Neural cell (in vitro differentiated cells): ENCODE data around the gene NOS1AP. TPM values are rescaled to one million over a fixed set of nuclear protein-coding genes. Genes with fewer than 3 reads are reported as not detected.

Experiments
- H2AFZ ChIP-seq: fragments of 200-600, 300-800 bp; sonication (generic), shearing (Covaris generic); 2 replicates; pipeline ENCODE4 v1.6.0; 2014; ENCODE audit warnings: low read depth, mild to moderate bottlenecking, antibody characterized with exemption, low read length, moderate library complexity
- H3F3A ChIP-seq: fragments of 200-600 bp; shearing (Covaris generic); 2 replicates; pipeline ENCODE4 v1.6.1; 2016; ENCODE audit warnings: mild to moderate bottlenecking, moderate library complexity, mixed read lengths, antibody characterized with exemption, low read length; ENCODE audit not compliant: insufficient read depth, poor library complexity, severe bottlenecking
- H3K27ac ChIP-seq: fragments of 200-600, 300-800 bp; sonication (generic), shearing (Covaris generic); 2 replicates; pipeline ENCODE4 v1.5.1; 2014; ENCODE audit warnings: mild to moderate bottlenecking, low read length, moderate library complexity
- H3K27me3 ChIP-seq: fragments of 300-800, 200-600 bp; sonication (generic), shearing (Covaris generic); 2 replicates; pipeline ENCODE4 v1.6.0; 2014; ENCODE audit warnings: mild to moderate bottlenecking, low read depth, low read length, moderate library complexity; ENCODE audit not compliant: insufficient read depth
- H3K36me3 ChIP-seq: fragments of 300-800, 200-600 bp; sonication (generic), shearing (Covaris generic); 2 replicates; pipeline ENCODE4 v1.5.1; 2014; ENCODE audit warnings: mild to moderate bottlenecking, antibody characterized with exemption, low read length, moderate library complexity; ENCODE audit not compliant: insufficient read depth
- H3K4me2 ChIP-seq: fragments of 300-800, 200-600 bp; sonication (generic), shearing (Covaris generic); 2 replicates; pipeline ENCODE4 v1.6.0; 2014; ENCODE audit warnings: mild to moderate bottlenecking, low read length
- H3K4me3 ChIP-seq: fragments of 300-800, 200-600 bp; sonication (generic), shearing (Covaris generic); 2 replicates; pipeline ENCODE4 v1.5.1; 2014; ENCODE audit warnings: mild to moderate bottlenecking, low read length, moderate library complexity
- H3K79me2 ChIP-seq: fragments of 200-600 bp; shearing (Covaris generic); replicated peaks from 2 replicates; pipeline ENCODE4 v1.6.0; 2014; ENCODE audit warnings: mild to moderate bottlenecking, low read length, moderate library complexity; ENCODE audit not compliant: insufficient read depth
- H3K9ac ChIP-seq: fragments of 300-800, 200-600 bp; sonication (generic), shearing (Covaris generic); 2 replicates; pipeline ENCODE4 v1.6.1; 2016; ENCODE audit warnings: mild to moderate bottlenecking, low read length, mixed read lengths
- H3K9me2 ChIP-seq: fragments of 200-600 bp; shearing (Covaris generic); 2 replicates; pipeline ENCODE4 v1.6.1; 2016; ENCODE audit warnings: mild to moderate bottlenecking, low read length, mixed read lengths; ENCODE audit not compliant: insufficient read depth
- H3K9me3 ChIP-seq: fragments of 200-600, 300-800 bp; sonication (generic), shearing (Covaris generic); 2 replicates; pipeline ENCODE4 v1.6.1; 2016; ENCODE audit warnings: mild to moderate bottlenecking, mixed run types, low read length, moderate library complexity, mixed read lengths
- H4K20me1 ChIP-seq: fragments of 200-600 bp; shearing (Covaris generic); 2 replicates; pipeline ENCODE4 v1.6.1; 2016; ENCODE audit warnings: mild to moderate bottlenecking, mixed run types; ENCODE audit not compliant: insufficient read depth
- EP300 ChIP-seq: fragments of 450-650 bp; conservative IDR thresholded peaks from 2 replicates; pipeline ENCODE4 v1.6.1; 2014; ENCODE audit warnings: antibody characterized with exemption, mild to moderate bottlenecking, moderate library complexity; ENCODE audit not compliant: poor library complexity, severe bottlenecking
- EZH2 ChIP-seq: fragments of 200-600, 300-800 bp; shearing (Covaris generic), sonication (generic); IDR thresholded peaks from 2 replicates; pipeline ENCODE4 v1.6.1; 2014; ENCODE audit warnings: antibody characterized with exemption, low read length, borderline replicate concordance, mild to moderate bottlenecking; ENCODE audit not compliant: insufficient read depth, poor library complexity, severe bottlenecking
- MXI1 ChIP-seq: fragments of 450-650 bp; conservative IDR thresholded peaks from 2 replicates; pipeline ENCODE4 v1.6.1; 2014; ENCODE audit warnings: antibody characterized with exemption, mild to moderate bottlenecking; ENCODE audit not compliant: poor library complexity, severe bottlenecking
- POLR2AphosphoS5 ChIP-seq: IDR thresholded peaks from 2 replicates; pipeline ENCODE4 v1.6.1; 2012
- RAD21 ChIP-seq: fragments of 450-650 bp; conservative IDR thresholded peaks from 2 replicates; pipeline ENCODE4 v1.6.1; 2014; ENCODE audit warnings: antibody characterized with exemption, mild to moderate bottlenecking, moderate library complexity
- SMC3 ChIP-seq: fragments of 450-650 bp; conservative IDR thresholded peaks from 2 replicates; pipeline ENCODE4 v1.6.1; 2014; ENCODE audit warnings: antibody characterized with exemption, mild to moderate bottlenecking, moderate library complexity; ENCODE audit not compliant: poor library complexity
- TAF1 ChIP-seq: IDR thresholded peaks from 2 replicates; pipeline ENCODE4 v1.6.1; 2012; ENCODE audit warnings: low read depth
- polyA plus RNA-seq: library from polyadenylated mRNA; depleted of rRNA; stranded (reverse); fragments of >200 nt; gene quantifications from 2 replicates; pipeline ENCODE4 v1.2.3, GENCODE V29; 2014
- TF ChIP-seq, protein P1 (sequence below): IDR thresholded peaks from 2 replicates; pipeline ENCODE4 v1.6.1; 2012; ENCODE audit warnings: borderline replicate concordance
- TF ChIP-seq, protein P2 (sequence below): fragments of 450-650 bp; IDR thresholded peaks from 2 replicates; pipeline ENCODE4 v1.5.1; 2014; ENCODE audit warnings: antibody characterized with exemption, mild to moderate bottlenecking, moderate library complexity; ENCODE audit not compliant: poor library complexity, severe bottlenecking

The NOS1AP gene
- polyA plus RNA-seq, 1 donor from 2014 or later: 5.3 TPM

DNA sequence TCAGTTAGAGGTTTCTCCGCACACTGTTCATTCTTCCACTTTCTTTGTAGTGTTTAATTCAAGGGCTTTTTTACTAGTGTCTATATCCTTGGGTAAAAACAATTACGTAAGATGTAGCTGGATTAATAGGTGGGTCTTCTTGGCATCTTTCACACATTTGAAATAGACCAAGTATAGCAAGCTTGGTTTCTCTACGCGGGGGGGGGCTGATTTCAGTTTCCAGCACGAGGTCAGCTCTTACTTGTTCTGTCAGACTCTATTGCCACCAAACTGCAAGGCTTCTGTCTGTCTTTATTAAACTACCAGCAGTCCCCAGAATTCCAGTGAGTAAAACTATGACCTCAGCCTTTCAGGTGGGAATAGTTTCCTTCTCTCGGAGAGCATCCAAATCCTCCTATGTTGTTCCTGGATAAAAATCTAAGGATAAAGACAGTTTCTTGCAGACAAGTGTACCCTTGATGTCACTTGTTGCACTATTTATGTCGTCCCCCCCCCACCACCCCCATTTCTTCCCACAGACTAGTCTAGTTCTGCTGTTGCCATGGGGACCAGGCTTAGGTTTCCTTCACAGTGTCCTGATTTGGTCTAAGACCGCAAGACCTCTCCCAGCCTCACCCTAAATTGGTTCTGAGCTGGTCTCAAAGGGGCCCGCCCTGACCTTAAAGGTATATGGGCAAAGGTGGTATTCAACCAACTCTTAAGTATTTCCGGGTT lies 290.2 kb downstream of the NOS1AP start:
- H3F3A ChIP-seq: no peaks in the 10 kb centered on the region
- no peaks in the 10 kb centered on the region for H3K27me3 ChIP-seq
- no peak overlapping the region for H3K4me3 ChIP-seq
- no peak overlapping the region for H3K4me2 ChIP-seq
- H3K27ac ChIP-seq: no peak overlapping the region
- no peaks in the 10 kb centered on the region for H3K9me2 ChIP-seq
- TF ChIP-seq TAF1: no peak
- TF ChIP-seq POLR2AphosphoS5: no peak
- TF ChIP-seq EP300: no peak
- TF ChIP-seq MXI1: no peak
- TF ChIP-seq EZH2: no peak
- TF ChIP-seq, protein P1, sequence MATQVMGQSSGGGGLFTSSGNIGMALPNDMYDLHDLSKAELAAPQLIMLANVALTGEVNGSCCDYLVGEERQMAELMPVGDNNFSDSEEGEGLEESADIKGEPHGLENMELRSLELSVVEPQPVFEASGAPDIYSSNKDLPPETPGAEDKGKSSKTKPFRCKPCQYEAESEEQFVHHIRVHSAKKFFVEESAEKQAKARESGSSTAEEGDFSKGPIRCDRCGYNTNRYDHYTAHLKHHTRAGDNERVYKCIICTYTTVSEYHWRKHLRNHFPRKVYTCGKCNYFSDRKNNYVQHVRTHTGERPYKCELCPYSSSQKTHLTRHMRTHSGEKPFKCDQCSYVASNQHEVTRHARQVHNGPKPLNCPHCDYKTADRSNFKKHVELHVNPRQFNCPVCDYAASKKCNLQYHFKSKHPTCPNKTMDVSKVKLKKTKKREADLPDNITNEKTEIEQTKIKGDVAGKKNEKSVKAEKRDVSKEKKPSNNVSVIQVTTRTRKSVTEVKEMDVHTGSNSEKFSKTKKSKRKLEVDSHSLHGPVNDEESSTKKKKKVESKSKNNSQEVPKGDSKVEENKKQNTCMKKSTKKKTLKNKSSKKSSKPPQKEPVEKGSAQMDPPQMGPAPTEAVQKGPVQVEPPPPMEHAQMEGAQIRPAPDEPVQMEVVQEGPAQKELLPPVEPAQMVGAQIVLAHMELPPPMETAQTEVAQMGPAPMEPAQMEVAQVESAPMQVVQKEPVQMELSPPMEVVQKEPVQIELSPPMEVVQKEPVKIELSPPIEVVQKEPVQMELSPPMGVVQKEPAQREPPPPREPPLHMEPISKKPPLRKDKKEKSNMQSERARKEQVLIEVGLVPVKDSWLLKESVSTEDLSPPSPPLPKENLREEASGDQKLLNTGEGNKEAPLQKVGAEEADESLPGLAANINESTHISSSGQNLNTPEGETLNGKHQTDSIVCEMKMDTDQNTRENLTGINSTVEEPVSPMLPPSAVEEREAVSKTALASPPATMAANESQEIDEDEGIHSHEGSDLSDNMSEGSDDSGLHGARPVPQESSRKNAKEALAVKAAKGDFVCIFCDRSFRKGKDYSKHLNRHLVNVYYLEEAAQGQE: no peak
- no peak for TF ChIP-seq SMC3
- TF ChIP-seq, protein P2, sequence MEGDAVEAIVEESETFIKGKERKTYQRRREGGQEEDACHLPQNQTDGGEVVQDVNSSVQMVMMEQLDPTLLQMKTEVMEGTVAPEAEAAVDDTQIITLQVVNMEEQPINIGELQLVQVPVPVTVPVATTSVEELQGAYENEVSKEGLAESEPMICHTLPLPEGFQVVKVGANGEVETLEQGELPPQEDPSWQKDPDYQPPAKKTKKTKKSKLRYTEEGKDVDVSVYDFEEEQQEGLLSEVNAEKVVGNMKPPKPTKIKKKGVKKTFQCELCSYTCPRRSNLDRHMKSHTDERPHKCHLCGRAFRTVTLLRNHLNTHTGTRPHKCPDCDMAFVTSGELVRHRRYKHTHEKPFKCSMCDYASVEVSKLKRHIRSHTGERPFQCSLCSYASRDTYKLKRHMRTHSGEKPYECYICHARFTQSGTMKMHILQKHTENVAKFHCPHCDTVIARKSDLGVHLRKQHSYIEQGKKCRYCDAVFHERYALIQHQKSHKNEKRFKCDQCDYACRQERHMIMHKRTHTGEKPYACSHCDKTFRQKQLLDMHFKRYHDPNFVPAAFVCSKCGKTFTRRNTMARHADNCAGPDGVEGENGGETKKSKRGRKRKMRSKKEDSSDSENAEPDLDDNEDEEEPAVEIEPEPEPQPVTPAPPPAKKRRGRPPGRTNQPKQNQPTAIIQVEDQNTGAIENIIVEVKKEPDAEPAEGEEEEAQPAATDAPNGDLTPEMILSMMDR: no peak
- no peak for TF ChIP-seq RAD21
- H3K79me2 ChIP-seq: no peaks in the 10 kb centered on the region
- peaks cover 6% of the 10 kb centered on the region for H3K36me3 ChIP-seq
- H3K9me3 ChIP-seq: no peaks in the 10 kb centered on the region
- no peak overlapping the region for H2AFZ ChIP-seq
- no peaks in the 10 kb centered on the region for H4K20me1 ChIP-seq
- no peak overlapping the region for H3K9ac ChIP-seq

DNA sequence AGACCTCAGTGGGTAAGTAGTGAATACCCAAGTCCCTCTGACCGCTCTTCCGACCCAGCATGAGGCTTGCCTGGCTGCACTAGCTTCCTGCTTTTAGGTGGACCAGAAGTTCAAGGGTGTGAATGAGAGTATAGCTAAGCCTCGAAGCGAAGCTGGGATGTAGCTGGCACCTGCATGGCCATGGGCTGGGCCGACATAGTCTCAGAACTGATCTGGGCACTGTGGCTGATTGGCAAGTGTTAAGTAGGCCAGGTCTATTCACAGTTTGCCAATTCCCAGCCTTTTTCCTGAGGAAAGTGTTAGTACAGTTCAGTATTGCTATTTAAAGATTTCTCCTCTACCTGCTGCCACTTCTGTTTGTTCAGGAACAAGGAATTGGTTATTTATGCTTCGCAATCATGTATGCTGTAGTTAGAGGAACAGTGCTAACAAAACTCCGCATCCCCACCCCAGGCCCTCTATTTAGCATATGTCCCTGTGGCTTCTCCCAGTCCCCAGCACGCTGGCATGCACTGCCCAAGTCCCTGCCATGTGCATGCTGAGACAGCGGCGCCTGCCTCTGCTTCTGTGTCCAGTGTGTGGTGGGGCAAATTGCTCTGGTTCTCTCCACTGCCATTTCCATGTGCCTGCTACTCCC lies 290.9 kb downstream of the NOS1AP start:
- H2AFZ ChIP-seq: no peak overlapping the region
- H3K9me3 ChIP-seq: no peaks in the 10 kb centered on the region
- H3K9me2 ChIP-seq: no peaks in the 10 kb centered on the region
- TF ChIP-seq RAD21: no peak
- no peak for TF ChIP-seq EP300
- no peak for TF ChIP-seq SMC3
- no peak for TF ChIP-seq MXI1
- no peak for TF ChIP-seq POLR2AphosphoS5
- TF ChIP-seq EZH2: no peak
- TF ChIP-seq, protein P1: no peak
- TF ChIP-seq, protein P2: no peak
- TF ChIP-seq TAF1: no peak
- no peaks in the 10 kb centered on the region for H3F3A ChIP-seq
- no peak overlapping the region for H3K4me3 ChIP-seq
- H3K9ac ChIP-seq: no peak overlapping the region
- H3K4me2 ChIP-seq: no peak overlapping the region
- H3K79me2 ChIP-seq: no peaks in the 10 kb centered on the region
- peaks cover 6% of the 10 kb centered on the region for H3K36me3 ChIP-seq
- no peak overlapping the region for H3K27ac ChIP-seq
- H4K20me1 ChIP-seq: no peaks in the 10 kb centered on the region
- H3K27me3 ChIP-seq: no peaks in the 10 kb centered on the region
